ENCODE data around the gene THAP7. TPM values are rescaled to one million over a fixed set of nuclear protein-coding genes. Genes with fewer than 3 reads are reported as not detected.
A peak's percentile ranks its signal among the peaks of the same experiment; 100 is the strongest.

Gene THAP7
- polyA plus RNA-seq, 1 donor (not counting 4 experiments of a cell fraction or from before 2014, with no cell fraction given), result 10.4 TPM

GRCh38 chr22:20982563-20982882 is 19.4 kb downstream of the THAP7 start:
- H4K20me1 ChIP-seq (ENCODE audit: control insufficient read depth, extremely low read depth, insufficient read depth, low read length), result peaks cover 4% of the 10 kb centered on the region
- DNase-seq (ENCODE audit: low read depth, low spot score) (no peak), FAIRE-seq (no peak)
- peak overlapping the region; percentile 97 for H2AFZ ChIP-seq (ENCODE audit: control insufficient read depth, low read length)
- H3K9me1 ChIP-seq (ENCODE audit: control insufficient read depth, extremely low read depth, insufficient read depth, low read length), result no peaks in the 10 kb centered on the region
- dilution Hi-C loops (cut with MboI; ENCODE audit: extremely low pct_ligation_motif_present, low sequenced_read_pairs), result no loop called here
- H3K4me2 ChIP-seq (ENCODE audit: control insufficient read depth, extremely low read depth, insufficient read depth, low read depth, low read length), result peak overlapping the region; percentile 97
- peaks cover 23% of the 10 kb centered on the region for H3K79me2 ChIP-seq (ENCODE audit: control insufficient read depth, insufficient read depth, low read length)
- peak overlapping the region; percentile 75 to 93 (median 90) for H3K4me3 ChIP-seq (ENCODE audit: control insufficient read depth in 2 of 3, extremely low read depth in 1 of 3, insufficient read depth in 2 of 3, low read depth in 1 of 3, low read length in 3 of 3)
- peaks cover 17% of the 10 kb centered on the region in 2 experiments for H3K36me3 ChIP-seq (ENCODE audit: control insufficient read depth in 2 of 2, extremely low read depth in 1 of 2, insufficient read depth in 2 of 2, low read length in 2 of 2)
- peak overlapping the region; percentile 91 for H3K9ac ChIP-seq (ENCODE audit: control insufficient read depth, extremely low read depth, insufficient read depth, low read length)
- no peak for TF ChIP-seq CTCF (optimal IDR thresholded peaks at IDR 0.05 in 1 of 3, IDR thresholded peaks at IDR 0.05 in 1 of 3, conservative IDR thresholded peaks at IDR 0.05 in 1 of 3; ENCODE audit: extremely low read depth in 1 of 3, insufficient read depth in 2 of 3, low read length in 3 of 3)
- no peak for TF ChIP-seq EZH2 (IDR thresholded peaks at IDR 0.05; ENCODE audit: low read length)
- peak overlapping the region; percentile 77 for H3K27ac ChIP-seq (ENCODE audit: control insufficient read depth, insufficient read depth, low read length)
- H3K27me3 ChIP-seq (ENCODE audit: control insufficient read depth, extremely low read depth, insufficient read depth, low read length), result no peaks in the 10 kb centered on the region
- H3K4me1 ChIP-seq (ENCODE audit: control insufficient read depth, extremely low read depth, insufficient read depth, low read length), result peaks cover 29% of the 10 kb centered on the region
- H3K9me3 ChIP-seq (ENCODE audit: control insufficient read depth, low read depth, low read length), result peaks cover 7% of the 10 kb centered on the region

- Histone ChIP-seq H3K79me2 (ENCODE audit: control insufficient read depth, insufficient read depth, low read length) (peaks cover 23% of the 10 kb centered on the region), H2AFZ (ENCODE audit: control insufficient read depth, low read length) (peak within 1 kb of the TSS; percentile 97), H3K9me1 (ENCODE audit: control insufficient read depth, extremely low read depth, insufficient read depth, low read length) (no peaks in the 10 kb centered on the region), H3K4me3 (ENCODE audit: control insufficient read depth in 2 of 3, extremely low read depth in 1 of 3, insufficient read depth in 2 of 3, low read depth in 1 of 3, low read length in 3 of 3) (peak within 1 kb of the TSS; percentile 75 to 93 (median 90)), H4K20me1 (ENCODE audit: control insufficient read depth, extremely low read depth, insufficient read depth, low read length) (peaks cover 4% of the 10 kb centered on the region), H3K36me3 (ENCODE audit: control insufficient read depth in 2 of 2, extremely low read depth in 1 of 2, insufficient read depth in 2 of 2, low read length in 2 of 2) (peaks cover 14% of the 10 kb centered on the region in 2 experiments), H3K27ac (ENCODE audit: control insufficient read depth, insufficient read depth, low read length) (peak within 1 kb of the TSS; percentile 77), H3K4me2 (ENCODE audit: control insufficient read depth, extremely low read depth, insufficient read depth, low read depth, low read length) (peak within 1 kb of the TSS; percentile 97), H3K9ac (ENCODE audit: control insufficient read depth, extremely low read depth, insufficient read depth, low read length) (peak within 1 kb of the TSS; percentile 91), H3K9me3 (ENCODE audit: control insufficient read depth, low read depth, low read length) (peaks cover 7% of the 10 kb centered on the region), H3K27me3 (ENCODE audit: control insufficient read depth, extremely low read depth, insufficient read depth, low read length) (no peaks in the 10 kb centered on the region), H3K4me1 (ENCODE audit: control insufficient read depth, extremely low read depth, insufficient read depth, low read length) (peaks cover 29% of the 10 kb centered on the region)
- DNase-seq (ENCODE audit: low read depth, low spot score) (no peak), FAIRE-seq (no peak)
- peak; percentile 55 to 60 (median 59) for TF ChIP-seq CTCF (optimal IDR thresholded peaks at IDR 0.05 in 1 of 3, IDR thresholded peaks at IDR 0.05 in 1 of 3, conservative IDR thresholded peaks at IDR 0.05 in 1 of 3; ENCODE audit: extremely low read depth in 1 of 3, insufficient read depth in 2 of 3, low read length in 3 of 3)
- no peak for TF ChIP-seq EZH2 (IDR thresholded peaks at IDR 0.05; ENCODE audit: low read length)
- dilution Hi-C loops (cut with MboI; ENCODE audit: extremely low pct_ligation_motif_present, low sequenced_read_pairs), result no loop called here
Observed at GRCh38 chr22:20981787-20982562, 19.9 kb downstream of the THAP7 start, which contains the start of gene LZTR1. Gene LZTR1 (plus strand): TSS chr22:20982297. CDS start chr22:20982372, 75 bp downstream.
